AG04449 (cell line): ENCODE results near the gene CARS2.

Source experiments
- CTCF ChIA-PET: fragments of 350-600 bp; formaldehyde crosslinking; extraction: SDS; loops from one replicate; lab custom pipeline; 2021; ENCODE audit warnings: antibody characterized with exemption; lab: Yijun Ruan, JAX
- POLR2A ChIA-PET: fragments of 400-600, 350-600 bp; formaldehyde crosslinking; extraction: SDS; loops from one replicate; lab custom pipeline; 2020; ENCODE audit warnings: antibody characterized with exemption, inconsistent platforms; lab: Yijun Ruan, JAX
- DNase-seq: peaks from one replicate; pipeline ENCODE4 v3.0.0-alpha.2; 2010; ENCODE audit warnings: low read depth, low spot score
- H3K4me3 ChIP-seq: 2 replicates; pipeline ENCODE4 v1.5.1; 2011; ENCODE audit warnings: low read depth, mild to moderate bottlenecking, control low read depth, low read length
- CTCF ChIP-seq: IDR thresholded peaks from one replicate; pipeline ENCODE4 v1.5.1; 2011; ENCODE audit warnings: mild to moderate bottlenecking, moderate library complexity, low read length, control low read depth, inconsistent platforms; ENCODE audit not compliant: insufficient read depth; ENCODE audit errors: missing control alignments

The CARS2 gene

GRCh38 chr13:110645750-110646149, 60.2 kb downstream of the CARS2 start:
- POLR2A ChIA-PET: interaction anchor here (1.3 kb wide), 1 partner anchor 70 kb away, joined by 3 read pairs; no protein-coding TSS in a partner anchor
- no peak for DNase-seq
- CTCF ChIA-PET: interaction anchor here (0.7 to 2.5 kb wide), 4 partner anchors 9 to 1798 kb away, joined by 3 to 15 read pairs (median 4); no protein-coding TSS in a partner anchor
- no peak overlapping the region for H3K4me3 ChIP-seq
- no peak for TF ChIP-seq CTCF

GRCh38 chr13:110644892-110645521, 60.9 kb downstream of the CARS2 start:
- no peak overlapping the region for H3K4me3 ChIP-seq
- ChIA-PET CTCF (interaction anchor here (0.7 to 2.5 kb wide), 10 partner anchors 10 to 269 kb away, joined by 3 to 15 read pairs (median 4); partner anchors contain the start of gene NAXD), POLR2A (interaction anchor here (0.5 to 1.3 kb wide), 2 partner anchors 70 to 83 kb away, joined by 3 read pairs; no protein-coding TSS in a partner anchor)
- peak; percentile 57 for TF ChIP-seq CTCF
- DNase-seq: peak; percentile 10

GRCh38 chr13:110643768-110644421, 62.0 kb downstream of the CARS2 start:
- DNase-seq: no peak
- ChIA-PET POLR2A (interaction anchor here (0.5 kb wide), 1 partner anchor 82 kb away, joined by 3 read pairs; no protein-coding TSS in a partner anchor), CTCF (interaction anchor here (0.9 to 2.5 kb wide), 7 partner anchors 9 to 270 kb away, joined by 3 to 15 read pairs (median 4); partner anchors contain the start of gene NAXD)
- TF ChIP-seq CTCF: no peak
- H3K4me3 ChIP-seq: no peak overlapping the region

- no peak overlapping the region for H3K4me3 ChIP-seq
- ChIA-PET POLR2A (no interaction called here), CTCF (no interaction called here)
- TF ChIP-seq CTCF: no peak
- DNase-seq: no peak
Measured at GRCh38 chr13:110643324-110643723, 62.6 kb downstream of the CARS2 start.

GRCh38 chr13:110642291-110642981, 63.5 kb downstream of the CARS2 start:
- ChIA-PET POLR2A (no interaction called here), CTCF (no interaction called here)
- no peak overlapping the region for H3K4me3 ChIP-seq
- no peak for TF ChIP-seq CTCF
- DNase-seq: no peak
